PC-9 (cell line): ENCODE measurements around the gene RGN.

ENCODE experiments used
- CTCF ChIP-seq: fragments of 200-600 bp; sonication (generic); conservative IDR thresholded peaks from 2 replicates; pipeline ENCODE4 v1.6.1; 2017; ENCODE audit warnings: mixed run types, antibody characterized with exemption, mild to moderate bottlenecking, moderate library complexity
- EZH2 ChIP-seq: fragments of 200-600 bp; sonication (generic); IDR thresholded peaks from 2 replicates; pipeline ENCODE4 v1.8.0; 2017; ENCODE audit warnings: antibody characterized with exemption, low read depth

- TF ChIP-seq CTCF (no peak), EZH2 (no peak)
These were observed 15.6 kb downstream of the RGN start for GRCh38 chrX:47093860-47094259.
